Measurements from ENCODE around the gene FICD.

Gene FICD

DNA sequence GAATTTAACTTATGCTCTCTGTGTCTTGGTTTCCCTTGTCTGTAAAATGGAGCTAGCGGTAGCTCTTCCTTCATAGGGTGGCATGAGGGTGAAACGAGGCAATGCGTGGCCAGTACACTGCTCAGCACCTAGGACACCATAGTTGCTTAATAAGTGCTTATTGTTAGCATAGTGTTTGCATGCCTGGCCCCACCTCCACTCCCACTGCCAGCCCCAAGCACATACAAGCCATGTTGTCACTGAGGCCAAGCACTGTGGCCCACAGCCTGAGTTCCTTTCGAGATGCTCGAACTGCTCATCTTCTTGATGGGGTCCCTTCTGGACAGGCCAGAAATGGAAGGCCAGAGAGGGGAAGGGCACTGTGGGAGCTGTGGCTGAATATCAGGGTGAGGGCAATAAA lies 839 bp downstream of the FICD start:
- no peaks in the 10 kb centered on the region for H3K9me3 Mint-ChIP-seq
- DNase-seq (ENCODE audit: low spot score) = no peak
- H3K27ac Mint-ChIP-seq = peak overlapping the region; percentile 95
- peak overlapping the region; percentile 99 for H3K4me3 Mint-ChIP-seq
- no peaks in the 10 kb centered on the region for H3K27me3 Mint-ChIP-seq (ENCODE audit: low read depth)
- H3K4me1 Mint-ChIP-seq (ENCODE audit: low read depth) = peaks cover 12% of the 10 kb centered on the region
- peaks cover 29% of the 10 kb centered on the region for H3K36me3 Mint-ChIP-seq (ENCODE audit: low read depth)

DNA sequence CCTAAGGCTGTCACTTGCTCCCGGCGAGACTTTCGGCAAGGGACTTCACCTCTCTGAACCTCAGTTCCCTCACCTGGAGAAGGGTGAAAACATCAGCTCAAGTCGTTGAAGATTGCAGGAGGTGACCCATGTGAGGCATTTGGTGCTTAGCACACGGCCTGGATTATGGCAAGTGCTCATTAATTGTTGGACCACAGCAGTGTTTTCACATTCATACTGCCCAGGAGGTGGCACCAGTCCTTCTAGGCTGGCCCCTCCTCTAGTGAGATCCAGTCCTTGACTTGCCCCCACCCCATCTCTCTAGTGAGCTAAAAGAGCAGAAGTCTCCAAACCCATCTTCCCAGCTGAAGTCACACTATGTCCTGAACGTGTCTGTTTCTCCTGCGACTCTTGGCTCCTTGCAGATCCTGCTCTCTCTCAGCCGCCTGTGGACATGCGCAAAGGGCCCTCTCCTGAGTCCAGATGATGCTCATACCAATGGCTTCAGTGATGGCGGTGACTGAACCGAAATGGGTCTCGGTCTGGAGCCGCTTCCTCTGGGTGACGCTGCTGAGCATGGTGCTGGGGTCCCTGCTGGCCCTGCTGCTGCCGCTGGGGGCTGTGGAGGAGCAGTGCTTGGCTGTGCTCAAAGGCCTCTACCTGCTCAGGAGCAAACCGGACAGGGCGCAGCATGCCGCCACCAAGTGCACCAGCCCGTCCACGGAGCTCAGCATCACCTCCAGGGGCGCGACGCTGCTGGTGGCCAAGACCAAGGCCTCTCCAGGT lies 1.6 kb downstream of the FICD start:
- Mint-ChIP-seq H3K36me3 (ENCODE audit: low read depth) (peaks cover 36% of the 10 kb centered on the region), H3K4me3 (peak overlapping the region; percentile 99), H3K27me3 (ENCODE audit: low read depth) (no peaks in the 10 kb centered on the region), H3K4me1 (ENCODE audit: low read depth) (peaks cover 11% of the 10 kb centered on the region), H3K9me3 (no peaks in the 10 kb centered on the region), H3K27ac (peak overlapping the region; percentile 17)
- DNase-seq (ENCODE audit: low spot score) = no peak

DNA sequence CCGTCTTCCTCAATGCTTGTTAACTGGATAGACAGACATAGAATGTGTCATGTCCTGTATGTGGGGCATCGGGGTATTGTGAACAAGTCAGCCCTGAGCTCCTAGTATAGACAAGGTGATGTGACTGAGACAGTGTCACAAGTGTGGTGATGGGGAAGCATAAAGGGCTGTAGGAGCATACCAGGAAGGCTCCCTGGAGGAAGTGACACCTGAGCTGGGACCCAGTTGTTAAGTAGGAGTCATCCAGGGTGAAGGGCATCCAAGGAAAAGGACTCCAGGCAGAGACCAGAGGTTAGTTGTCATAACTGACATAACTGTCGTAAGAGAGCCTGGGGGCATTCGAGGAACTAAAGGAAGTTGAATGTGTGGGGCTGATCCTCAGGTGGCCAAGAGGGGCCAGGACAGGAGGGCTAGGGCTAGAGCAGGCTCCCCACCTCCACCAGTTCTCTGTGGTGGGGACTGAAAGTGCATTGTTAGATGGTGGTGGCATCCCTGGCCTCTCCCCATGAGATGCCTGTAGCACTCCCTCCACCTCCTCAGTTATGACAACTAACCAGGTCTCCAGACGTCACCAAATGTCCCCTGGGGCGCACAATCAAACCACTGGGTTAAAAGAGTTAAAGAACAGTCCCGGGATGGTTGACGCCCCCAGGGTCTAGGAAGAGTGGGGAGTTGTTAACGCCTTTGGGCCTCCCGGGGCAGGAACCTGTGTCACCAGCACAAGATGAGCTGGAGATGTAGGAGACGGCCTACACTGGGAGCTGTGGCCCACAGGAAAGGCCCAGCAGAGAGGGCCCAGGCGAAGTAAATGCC lies 2.4 kb downstream of the FICD start:
- DNase-seq (ENCODE audit: low spot score) = no peak
- H3K9me3 Mint-ChIP-seq = no peaks in the 10 kb centered on the region
- no peaks in the 10 kb centered on the region for H3K27me3 Mint-ChIP-seq (ENCODE audit: low read depth)
- peaks cover 8% of the 10 kb centered on the region for H3K4me1 Mint-ChIP-seq (ENCODE audit: low read depth)
- H3K27ac Mint-ChIP-seq = no peak overlapping the region
- H3K36me3 Mint-ChIP-seq (ENCODE audit: low read depth) = peaks cover 43% of the 10 kb centered on the region
- peak overlapping the region; percentile 50 for H3K4me3 Mint-ChIP-seq

DNA sequence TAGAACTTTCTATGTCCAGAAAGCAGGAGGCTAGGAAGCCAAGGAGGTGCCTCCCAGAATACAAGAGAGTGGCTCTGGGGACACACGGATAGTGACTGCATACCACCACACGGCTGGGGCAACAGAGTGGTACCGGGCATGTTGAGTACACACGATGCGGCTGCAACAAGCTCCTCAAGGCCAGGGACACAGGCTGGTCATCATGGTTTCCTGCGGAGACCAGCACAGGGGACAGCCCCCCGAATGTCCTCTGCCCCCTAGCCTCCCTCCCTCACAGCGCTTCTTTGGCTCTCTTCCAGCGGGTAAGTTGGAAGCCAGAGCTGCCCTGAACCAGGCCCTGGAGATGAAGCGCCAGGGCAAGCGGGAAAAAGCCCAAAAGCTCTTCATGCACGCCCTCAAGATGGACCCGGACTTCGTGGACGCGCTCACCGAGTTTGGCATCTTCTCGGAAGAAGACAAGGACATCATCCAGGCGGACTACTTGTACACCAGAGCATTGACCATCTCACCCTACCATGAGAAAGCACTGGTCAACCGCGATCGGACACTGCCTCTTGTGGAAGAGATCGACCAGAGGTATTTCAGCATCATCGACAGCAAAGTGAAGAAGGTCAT lies 3.1 kb downstream of the FICD start:
- H3K4me3 Mint-ChIP-seq = no peak overlapping the region
- no peaks in the 10 kb centered on the region for H3K27me3 Mint-ChIP-seq (ENCODE audit: low read depth)
- H3K27ac Mint-ChIP-seq = peak overlapping the region; percentile 1
- no peak for DNase-seq (ENCODE audit: low spot score)
- peaks cover 47% of the 10 kb centered on the region for H3K36me3 Mint-ChIP-seq (ENCODE audit: low read depth)
- H3K9me3 Mint-ChIP-seq = no peaks in the 10 kb centered on the region
- H3K4me1 Mint-ChIP-seq (ENCODE audit: low read depth) = peaks cover 8% of the 10 kb centered on the region

DNA sequence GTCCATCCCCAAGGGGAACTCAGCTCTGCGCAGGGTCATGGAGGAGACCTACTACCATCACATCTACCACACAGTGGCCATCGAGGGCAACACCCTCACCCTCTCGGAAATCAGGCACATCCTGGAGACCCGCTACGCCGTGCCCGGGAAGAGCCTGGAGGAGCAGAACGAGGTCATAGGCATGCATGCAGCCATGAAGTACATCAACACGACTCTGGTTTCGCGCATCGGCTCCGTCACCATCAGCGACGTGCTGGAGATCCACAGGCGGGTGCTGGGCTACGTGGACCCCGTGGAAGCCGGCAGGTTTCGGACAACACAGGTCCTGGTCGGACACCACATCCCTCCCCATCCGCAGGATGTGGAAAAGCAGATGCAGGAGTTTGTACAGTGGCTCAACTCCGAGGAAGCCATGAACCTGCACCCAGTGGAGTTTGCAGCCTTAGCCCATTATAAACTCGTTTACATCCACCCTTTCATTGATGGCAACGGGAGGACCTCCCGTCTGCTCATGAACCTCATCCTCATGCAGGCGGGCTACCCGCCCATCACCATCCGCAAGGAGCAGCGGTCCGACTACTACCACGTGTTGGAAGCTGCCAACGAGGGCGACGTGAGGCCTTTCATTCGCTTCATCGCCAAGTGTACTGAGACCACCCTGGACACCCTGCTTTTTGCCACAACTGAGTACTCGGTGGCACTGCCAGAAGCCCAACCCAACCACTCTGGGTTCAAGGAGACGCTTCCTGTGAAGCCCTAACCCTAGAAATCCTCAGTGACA lies 3.8 kb downstream of the FICD start:
- H3K36me3 Mint-ChIP-seq (ENCODE audit: low read depth) = peaks cover 54% of the 10 kb centered on the region
- no peak overlapping the region for H3K4me3 Mint-ChIP-seq
- peaks cover 8% of the 10 kb centered on the region for H3K4me1 Mint-ChIP-seq (ENCODE audit: low read depth)

DNA sequence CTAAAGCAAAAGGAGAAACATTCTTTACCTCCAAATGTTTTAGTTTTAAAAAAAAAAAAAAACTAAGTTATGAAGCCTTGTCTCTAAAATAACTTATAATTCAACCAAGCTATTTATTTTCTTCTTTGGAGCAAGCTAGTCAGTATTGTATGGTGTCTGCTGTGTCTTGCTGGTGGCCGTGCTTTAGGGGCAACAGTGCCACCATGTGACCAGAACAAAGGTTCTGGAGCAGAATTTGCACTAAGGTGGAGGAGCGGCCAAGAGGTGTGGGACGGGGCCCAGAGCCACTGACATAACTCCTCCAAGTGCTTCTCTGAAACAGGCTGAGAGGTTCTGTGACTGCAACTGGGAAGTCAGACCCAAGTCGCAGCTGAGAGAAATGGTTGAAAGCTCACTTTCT lies 4.5 kb downstream of the FICD start:
- DNase-seq (ENCODE audit: low spot score) = no peak
- Mint-ChIP-seq H3K27me3 (ENCODE audit: low read depth) (no peaks in the 10 kb centered on the region), H3K27ac (no peak overlapping the region), H3K36me3 (ENCODE audit: low read depth) (peaks cover 58% of the 10 kb centered on the region), H3K4me3 (no peak overlapping the region), H3K4me1 (ENCODE audit: low read depth) (peaks cover 8% of the 10 kb centered on the region), H3K9me3 (no peaks in the 10 kb centered on the region)

More for the DNA sequence above, 3.8 kb downstream of the FICD start:
- Mint-ChIP-seq H3K9me3 (no peaks in the 10 kb centered on the region), H3K27ac (no peak overlapping the region), H3K27me3 (ENCODE audit: low read depth) (no peaks in the 10 kb centered on the region)
- DNase-seq (ENCODE audit: low spot score) = no peak

DNA sequence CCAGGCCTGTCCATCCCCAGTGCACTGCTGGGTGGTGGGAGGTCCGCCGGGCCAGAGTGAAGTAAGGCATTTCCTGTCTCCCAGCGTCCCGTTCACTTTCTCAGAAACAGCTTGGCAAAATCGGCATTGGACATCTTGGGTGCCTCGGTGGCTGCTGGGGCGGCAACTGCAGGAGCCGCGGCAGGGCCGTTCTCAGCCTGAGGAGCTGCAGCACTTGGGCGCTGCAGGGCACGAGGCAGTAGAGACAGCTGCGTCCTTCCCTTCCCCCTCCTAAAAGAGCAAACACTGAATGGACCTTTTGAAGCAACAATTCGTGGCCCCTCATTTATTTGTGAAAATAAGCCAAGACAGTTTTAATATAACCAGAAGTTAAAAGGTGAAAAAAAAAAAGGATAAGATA lies 8.3 kb downstream of the FICD start:
- H3K4me1 Mint-ChIP-seq (ENCODE audit: low read depth) = peaks cover 9% of the 10 kb centered on the region
- H3K27me3 Mint-ChIP-seq (ENCODE audit: low read depth) = no peaks in the 10 kb centered on the region
- no peak overlapping the region for H3K27ac Mint-ChIP-seq
- no peaks in the 10 kb centered on the region for H3K9me3 Mint-ChIP-seq
- no peak overlapping the region for H3K4me3 Mint-ChIP-seq
- H3K36me3 Mint-ChIP-seq (ENCODE audit: low read depth) = peaks cover 70% of the 10 kb centered on the region
- DNase-seq (ENCODE audit: low spot score) = no peak

DNA sequence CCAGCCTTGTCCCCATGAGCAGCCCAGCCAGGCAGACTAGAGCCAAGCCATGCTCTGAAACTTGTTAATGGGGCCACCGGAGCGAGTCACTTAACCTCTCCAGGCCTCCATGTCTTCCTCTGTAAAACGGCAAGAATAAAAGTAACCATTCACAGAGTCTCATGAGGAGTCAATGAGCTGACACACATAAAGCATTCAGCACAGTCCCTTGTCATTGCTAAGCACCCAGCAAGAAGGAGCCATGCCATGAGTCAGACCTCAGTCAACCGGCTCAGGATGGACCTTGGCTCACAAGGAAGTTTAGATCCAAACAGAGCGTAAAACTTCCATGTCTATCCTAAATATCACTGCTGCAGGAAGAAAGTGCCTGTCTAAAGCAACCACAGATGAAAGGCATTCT lies 10.6 kb downstream of the FICD start:
- peaks cover 9% of the 10 kb centered on the region for H3K4me1 Mint-ChIP-seq (ENCODE audit: low read depth)

DNA sequence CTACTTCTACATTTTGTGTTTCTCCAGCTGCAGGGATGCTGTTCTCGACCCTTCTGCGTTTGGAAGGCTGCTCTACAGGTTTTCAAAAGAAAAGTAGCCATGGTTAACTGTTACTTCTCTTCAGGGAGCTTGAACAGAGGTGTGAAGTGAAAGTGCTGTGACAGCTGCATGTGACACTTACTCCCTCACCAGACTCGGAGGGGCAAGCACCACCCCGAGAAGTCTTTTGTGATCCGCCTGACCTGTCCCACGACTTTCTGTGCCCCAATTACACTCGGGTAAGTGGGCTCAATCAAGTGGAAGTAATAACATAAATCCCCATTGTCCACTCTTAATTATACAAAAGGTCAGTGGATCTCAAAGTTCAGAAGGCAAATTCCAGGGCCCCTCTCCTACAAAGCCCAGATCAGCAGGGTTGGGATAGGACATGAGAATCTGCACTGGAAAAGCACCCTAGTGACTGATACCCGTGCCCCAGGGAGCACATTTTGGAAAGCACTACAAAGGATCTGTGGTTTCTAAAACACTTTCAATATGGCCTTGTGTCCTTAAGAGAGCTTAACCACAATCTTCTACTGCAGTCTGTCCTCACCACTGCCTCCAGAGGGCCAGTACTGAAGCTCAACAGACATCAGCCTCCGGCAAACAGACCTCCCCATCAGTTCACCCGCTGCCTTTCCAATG lies 11.5 kb downstream of the FICD start:
- DNase-seq (ENCODE audit: low spot score) = no peak
- Mint-ChIP-seq H3K4me3 (no peak overlapping the region), H3K36me3 (ENCODE audit: low read depth) (peaks cover 68% of the 10 kb centered on the region), H3K27me3 (ENCODE audit: low read depth) (no peaks in the 10 kb centered on the region), H3K9me3 (no peaks in the 10 kb centered on the region), H3K4me1 (ENCODE audit: low read depth) (peaks cover 9% of the 10 kb centered on the region), H3K27ac (no peak overlapping the region)

More for the DNA sequence above, 10.6 kb downstream of the FICD start:
- Mint-ChIP-seq H3K9me3 (no peaks in the 10 kb centered on the region), H3K27ac (no peak overlapping the region), H3K27me3 (ENCODE audit: low read depth) (no peaks in the 10 kb centered on the region), H3K4me3 (no peak overlapping the region), H3K36me3 (ENCODE audit: low read depth) (peaks cover 71% of the 10 kb centered on the region)
- DNase-seq (ENCODE audit: low spot score) = no peak

DNA sequence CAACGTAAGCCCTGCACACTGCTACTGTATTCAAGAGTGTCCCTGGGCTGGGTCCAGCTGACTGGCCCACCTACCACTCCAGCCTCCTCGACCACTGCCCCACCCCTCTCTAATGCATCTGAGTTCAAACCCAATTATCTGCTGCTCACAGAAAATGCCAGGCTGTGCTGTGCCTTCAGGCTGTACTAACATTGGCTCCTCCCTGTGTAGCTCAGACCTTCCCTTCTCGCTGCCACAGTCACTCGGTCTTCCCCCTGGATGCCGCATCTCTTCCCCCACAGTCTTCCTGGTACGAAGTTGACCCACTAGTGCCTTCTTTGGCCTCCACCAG lies 12.1 kb downstream of the FICD start:
- Mint-ChIP-seq H3K4me3 (no peak overlapping the region), H3K4me1 (ENCODE audit: low read depth) (peaks cover 9% of the 10 kb centered on the region), H3K27ac (no peak overlapping the region), H3K36me3 (ENCODE audit: low read depth) (peaks cover 64% of the 10 kb centered on the region), H3K9me3 (no peaks in the 10 kb centered on the region), H3K27me3 (ENCODE audit: low read depth) (no peaks in the 10 kb centered on the region)
- DNase-seq (ENCODE audit: low spot score) = no peak

DNA sequence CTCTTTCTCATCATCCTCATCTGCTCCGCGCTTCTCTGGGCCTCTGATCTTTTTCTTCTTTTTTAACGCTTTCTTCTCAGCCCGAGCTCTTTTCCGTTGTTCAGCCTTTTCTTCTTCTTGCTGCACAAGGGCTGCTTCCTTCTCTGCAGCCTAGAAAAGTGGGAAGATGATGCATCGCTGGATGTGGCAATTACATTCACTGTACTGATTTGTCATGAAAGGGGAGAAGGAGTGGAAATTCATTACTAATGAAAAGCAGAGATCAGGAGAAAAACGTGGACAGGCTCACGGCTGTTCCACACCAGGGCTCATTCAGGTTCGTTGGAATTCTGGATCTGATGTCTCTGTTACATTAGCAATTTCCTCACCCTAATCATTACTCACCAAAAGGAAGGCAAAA lies 15.1 kb downstream of the FICD start:
- Mint-ChIP-seq H3K27me3 (ENCODE audit: low read depth) (no peaks in the 10 kb centered on the region), H3K27ac (no peak overlapping the region), H3K4me1 (ENCODE audit: low read depth) (peaks cover 9% of the 10 kb centered on the region), H3K9me3 (no peaks in the 10 kb centered on the region), H3K4me3 (no peak overlapping the region), H3K36me3 (ENCODE audit: low read depth) (peaks cover 59% of the 10 kb centered on the region)
- DNase-seq (ENCODE audit: low spot score) = no peak

DNA sequence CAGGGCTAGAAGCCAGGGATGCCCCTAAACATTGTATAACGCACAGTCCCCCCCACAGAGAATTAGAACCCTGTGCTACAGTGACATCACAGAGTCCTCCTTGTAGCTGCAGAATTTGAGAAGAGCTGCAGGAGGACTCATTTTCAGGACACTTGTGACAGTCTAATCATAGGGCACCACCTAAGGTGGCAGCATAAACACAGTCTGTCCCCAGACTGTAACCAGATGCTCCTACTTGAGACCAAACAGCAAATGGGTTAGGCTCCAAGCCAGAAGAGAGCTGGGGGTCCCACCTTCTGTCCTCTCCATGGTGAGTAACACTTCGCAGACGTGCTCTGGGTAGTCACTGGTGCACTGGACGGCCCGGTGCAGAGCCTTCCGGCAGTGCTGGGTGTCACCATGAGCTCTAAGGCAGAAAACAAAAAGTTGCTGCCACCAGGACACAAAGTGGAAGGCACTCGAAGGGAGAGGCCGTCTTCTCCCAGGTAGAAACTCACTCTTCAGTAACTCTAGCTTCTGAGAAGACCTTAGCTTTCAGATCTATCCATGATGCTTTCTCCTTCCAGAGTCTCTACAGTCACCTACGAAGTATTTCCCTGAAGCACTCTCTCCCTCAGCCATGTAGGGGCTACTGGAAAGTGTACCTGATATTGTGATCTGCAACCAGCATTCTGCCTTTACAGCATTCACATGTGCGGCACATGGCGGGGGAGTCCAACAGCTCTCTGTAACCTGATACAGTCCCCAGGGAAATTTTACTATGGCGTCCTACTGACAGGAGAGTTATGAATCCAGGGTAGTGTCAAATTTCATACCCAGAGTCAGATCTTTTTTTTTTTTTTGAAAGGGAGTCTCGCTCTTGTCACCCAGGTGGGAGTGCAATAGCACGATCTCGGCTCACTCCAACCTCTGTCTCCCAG lies 17.1 kb downstream of the FICD start:
- Mint-ChIP-seq H3K27me3 (ENCODE audit: low read depth) (no peaks in the 10 kb centered on the region), H3K36me3 (ENCODE audit: low read depth) (peaks cover 58% of the 10 kb centered on the region), H3K4me1 (ENCODE audit: low read depth) (peaks cover 3% of the 10 kb centered on the region), H3K27ac (no peak overlapping the region), H3K4me3 (no peak overlapping the region), H3K9me3 (no peaks in the 10 kb centered on the region)
- DNase-seq (ENCODE audit: low spot score) = no peak
